Neural progenitor cell (in vitro differentiated cells): Measurements from ENCODE around the gene MPRIP.

Experiments
- CTCF ChIP-seq: fragments of 200-600 bp; sonication (generic); IDR thresholded peaks from 2 replicates; pipeline ENCODE4 v1.5.1; 2017; ENCODE audit warnings: antibody characterized with exemption, mild to moderate bottlenecking
- EZH2 ChIP-seq: fragments of 200-600 bp; sonication (generic); IDR thresholded peaks from 2 replicates; pipeline ENCODE4 v1.6.1; 2017; ENCODE audit warnings: antibody characterized with exemption, mild to moderate bottlenecking, moderate library complexity
- EZH2phosphoT487 ChIP-seq: fragments of 200-600 bp; sonication (generic); IDR thresholded peaks from 2 replicates; pipeline ENCODE4 v1.6.1; 2017; ENCODE audit warnings: antibody characterized with exemption

DNA sequence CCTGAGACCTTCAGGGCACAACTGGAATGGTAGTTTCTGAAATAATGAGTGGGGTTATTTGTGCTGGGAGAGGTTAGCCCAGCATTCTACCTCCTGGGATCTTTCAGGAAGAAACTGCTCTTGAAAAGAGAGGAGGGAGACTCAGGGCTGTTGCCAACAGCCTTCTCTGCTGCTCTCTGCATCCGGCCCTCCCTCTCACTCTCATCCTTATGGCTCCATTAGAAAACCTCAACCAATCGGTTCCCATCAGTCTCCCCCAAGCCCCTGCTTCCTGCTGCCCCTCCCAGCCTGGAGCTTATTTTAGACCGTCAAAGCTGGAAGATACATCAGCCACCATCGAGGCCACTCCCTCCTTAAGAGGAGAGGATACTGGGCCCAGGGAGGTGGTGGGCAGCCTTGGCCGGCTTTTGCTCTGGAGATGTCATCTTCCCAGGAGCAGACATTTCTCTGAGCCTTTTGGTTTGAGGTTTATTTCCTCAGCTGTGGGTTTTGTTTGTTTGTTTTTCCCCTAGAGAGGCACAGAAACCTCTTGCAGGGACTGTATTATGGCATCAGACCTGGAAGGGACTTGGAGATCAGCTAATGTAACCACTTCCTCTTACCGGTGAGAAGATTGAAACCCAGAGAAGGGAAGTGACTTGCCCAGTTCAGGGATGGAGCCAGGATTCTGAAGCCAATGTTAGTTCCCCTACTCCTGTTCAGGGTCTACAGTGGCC lies 2.7 kb downstream of the MPRIP start:
- TF ChIP-seq CTCF (no peak), EZH2 (no peak), EZH2phosphoT487 (no peak)
